GM19043 (cell line): ENCODE measurements around the gene INHA.
A peak's percentile ranks its signal among the peaks of the same experiment; 100 is the strongest.

Experiments
- ATAC-seq: cut with Tn5 transposase; IDR thresholded peaks from one replicate; pipeline ENCODE4 v1.9.1; 2021; ENCODE audit warnings: low read depth; ENCODE audit not compliant: unreplicated experiment

The INHA gene

GRCh38 chr2:219557320-219557719, 14.8 kb upstream of the INHA start:
- ATAC-seq, result no peak

- no peak for ATAC-seq
Observed at GRCh38 chr2:219557791-219558785, 14.0 kb upstream of the INHA start.

- ATAC-seq, result no peak
Observed at GRCh38 chr2:219559156-219559915, 12.8 kb upstream of the INHA start.

GRCh38 chr2:219560037-219560892, 11.8 kb upstream of the INHA start:
- peak; percentile 48 for ATAC-seq

- no peak for ATAC-seq
Observed at GRCh38 chr2:219560893-219561178, 11.3 kb upstream of the INHA start.

GRCh38 chr2:219561179-219562048, 10.7 kb upstream of the INHA start:
- ATAC-seq, result no peak

GRCh38 chr2:219562049-219563020, 9.8 kb upstream of the INHA start:
- ATAC-seq, result no peak

- no peak for ATAC-seq
Observed at GRCh38 chr2:219563271-219563928, 8.7 kb upstream of the INHA start.

- ATAC-seq, result no peak
Observed at GRCh38 chr2:219565130-219566080, 6.7 kb upstream of the INHA start.

- no peak for ATAC-seq
Observed at GRCh38 chr2:219566640-219567039, 5.5 kb upstream of the INHA start.

GRCh38 chr2:219567131-219567530, 5.0 kb upstream of the INHA start:
- no peak for ATAC-seq

GRCh38 chr2:219567791-219568361, 4.2 kb upstream of the INHA start:
- no peak for ATAC-seq

GRCh38 chr2:219569041-219569440, 3.1 kb upstream of the INHA start:
- no peak for ATAC-seq

GRCh38 chr2:219569635-219570034, 2.5 kb upstream of the INHA start:
- no peak for ATAC-seq

- ATAC-seq, result no peak
Observed at GRCh38 chr2:219570194-219570923, 1.8 kb upstream of the INHA start.

GRCh38 chr2:219570924-219571310, 1.2 kb upstream of the INHA start:
- no peak for ATAC-seq
